ENCODE measurements around the gene NIPAL3.

DNA sequence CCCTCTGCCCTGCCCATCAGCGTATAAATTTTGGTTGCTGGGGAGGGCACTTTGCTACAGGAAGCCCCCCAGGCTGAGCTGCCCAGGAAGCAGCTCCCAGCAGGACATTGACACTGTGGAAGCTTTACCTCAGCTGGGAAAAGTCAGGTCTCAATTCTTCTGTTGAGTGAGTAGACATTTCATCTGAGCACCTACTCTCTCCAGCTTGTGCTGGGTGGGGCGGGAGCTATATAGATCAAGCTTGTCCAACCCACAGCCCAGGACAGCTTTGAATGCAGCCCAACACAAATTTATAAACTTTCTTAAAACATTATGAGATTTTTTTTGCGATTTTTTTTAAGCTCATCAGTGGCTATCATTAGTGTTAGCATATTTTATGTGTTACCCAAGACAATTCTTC lies 9.4 kb downstream of the NIPAL3 start:
- TF ChIP-seq, protein P1, sequence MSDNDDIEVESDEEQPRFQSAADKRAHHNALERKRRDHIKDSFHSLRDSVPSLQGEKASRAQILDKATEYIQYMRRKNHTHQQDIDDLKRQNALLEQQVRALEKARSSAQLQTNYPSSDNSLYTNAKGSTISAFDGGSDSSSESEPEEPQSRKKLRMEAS (IDR thresholded peaks at IDR 0.05) = no peak
- TF ChIP-seq POLR2A (IDR thresholded peaks at IDR 0.05; ENCODE audit: borderline replicate concordance, extremely low read depth, insufficient read depth, insufficient read length) (no peak), RAD21 (IDR thresholded peaks at IDR 0.05; ENCODE audit: low read depth) (no peak), EZH2 (IDR thresholded peaks at IDR 0.05) (no peak), SRF (IDR thresholded peaks at IDR 0.05; ENCODE audit: low read depth) (no peak), ELF1 (IDR thresholded peaks at IDR 0.05; ENCODE audit: borderline replicate concordance, low read depth) (no peak), SIN3A (IDR thresholded peaks at IDR 0.05; ENCODE audit: low read depth) (no peak), EZH2phosphoT487 (IDR thresholded peaks at IDR 0.05; ENCODE audit: borderline replicate concordance) (no peak), CEBPB (IDR thresholded peaks at IDR 0.05; ENCODE audit: low read depth) (no peak)
- TF ChIP-seq, protein P2, sequence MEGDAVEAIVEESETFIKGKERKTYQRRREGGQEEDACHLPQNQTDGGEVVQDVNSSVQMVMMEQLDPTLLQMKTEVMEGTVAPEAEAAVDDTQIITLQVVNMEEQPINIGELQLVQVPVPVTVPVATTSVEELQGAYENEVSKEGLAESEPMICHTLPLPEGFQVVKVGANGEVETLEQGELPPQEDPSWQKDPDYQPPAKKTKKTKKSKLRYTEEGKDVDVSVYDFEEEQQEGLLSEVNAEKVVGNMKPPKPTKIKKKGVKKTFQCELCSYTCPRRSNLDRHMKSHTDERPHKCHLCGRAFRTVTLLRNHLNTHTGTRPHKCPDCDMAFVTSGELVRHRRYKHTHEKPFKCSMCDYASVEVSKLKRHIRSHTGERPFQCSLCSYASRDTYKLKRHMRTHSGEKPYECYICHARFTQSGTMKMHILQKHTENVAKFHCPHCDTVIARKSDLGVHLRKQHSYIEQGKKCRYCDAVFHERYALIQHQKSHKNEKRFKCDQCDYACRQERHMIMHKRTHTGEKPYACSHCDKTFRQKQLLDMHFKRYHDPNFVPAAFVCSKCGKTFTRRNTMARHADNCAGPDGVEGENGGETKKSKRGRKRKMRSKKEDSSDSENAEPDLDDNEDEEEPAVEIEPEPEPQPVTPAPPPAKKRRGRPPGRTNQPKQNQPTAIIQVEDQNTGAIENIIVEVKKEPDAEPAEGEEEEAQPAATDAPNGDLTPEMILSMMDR (IDR thresholded peaks at IDR 0.05 in 2 of 3, conservative IDR thresholded peaks at IDR 0.05 in 1 of 3; ENCODE audit: borderline replicate concordance in 1 of 3, insufficient read depth in 1 of 3, low read depth in 2 of 3, low read length in 2 of 3) = no peak
- TF ChIP-seq, protein P3, sequence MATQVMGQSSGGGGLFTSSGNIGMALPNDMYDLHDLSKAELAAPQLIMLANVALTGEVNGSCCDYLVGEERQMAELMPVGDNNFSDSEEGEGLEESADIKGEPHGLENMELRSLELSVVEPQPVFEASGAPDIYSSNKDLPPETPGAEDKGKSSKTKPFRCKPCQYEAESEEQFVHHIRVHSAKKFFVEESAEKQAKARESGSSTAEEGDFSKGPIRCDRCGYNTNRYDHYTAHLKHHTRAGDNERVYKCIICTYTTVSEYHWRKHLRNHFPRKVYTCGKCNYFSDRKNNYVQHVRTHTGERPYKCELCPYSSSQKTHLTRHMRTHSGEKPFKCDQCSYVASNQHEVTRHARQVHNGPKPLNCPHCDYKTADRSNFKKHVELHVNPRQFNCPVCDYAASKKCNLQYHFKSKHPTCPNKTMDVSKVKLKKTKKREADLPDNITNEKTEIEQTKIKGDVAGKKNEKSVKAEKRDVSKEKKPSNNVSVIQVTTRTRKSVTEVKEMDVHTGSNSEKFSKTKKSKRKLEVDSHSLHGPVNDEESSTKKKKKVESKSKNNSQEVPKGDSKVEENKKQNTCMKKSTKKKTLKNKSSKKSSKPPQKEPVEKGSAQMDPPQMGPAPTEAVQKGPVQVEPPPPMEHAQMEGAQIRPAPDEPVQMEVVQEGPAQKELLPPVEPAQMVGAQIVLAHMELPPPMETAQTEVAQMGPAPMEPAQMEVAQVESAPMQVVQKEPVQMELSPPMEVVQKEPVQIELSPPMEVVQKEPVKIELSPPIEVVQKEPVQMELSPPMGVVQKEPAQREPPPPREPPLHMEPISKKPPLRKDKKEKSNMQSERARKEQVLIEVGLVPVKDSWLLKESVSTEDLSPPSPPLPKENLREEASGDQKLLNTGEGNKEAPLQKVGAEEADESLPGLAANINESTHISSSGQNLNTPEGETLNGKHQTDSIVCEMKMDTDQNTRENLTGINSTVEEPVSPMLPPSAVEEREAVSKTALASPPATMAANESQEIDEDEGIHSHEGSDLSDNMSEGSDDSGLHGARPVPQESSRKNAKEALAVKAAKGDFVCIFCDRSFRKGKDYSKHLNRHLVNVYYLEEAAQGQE (IDR thresholded peaks at IDR 0.05; ENCODE audit: low read depth) = no peak

Data from HCT116 (cell line).